HEK293T (cell line): ENCODE results near the gene KRTAP9-6.
"Not testable (repeated sequence)": the region's sequence is repeated elsewhere in the genome, so short reads cannot be mapped to it uniquely, and the experiment has no call there.

Source experiments
- FOXA1 ChIP-seq: fragments of 450-650 bp; IDR thresholded peaks from 2 replicates; pipeline ENCODE4 v1.6.1; 2016; ENCODE audit warnings: mild to moderate bottlenecking
- FOXK2 ChIP-seq: fragments of 450-650 bp; IDR thresholded peaks from 2 replicates; pipeline ENCODE4 v1.6.1; 2016; ENCODE audit warnings: mild to moderate bottlenecking
- LEF1 ChIP-seq: fragments of 450-650 bp; IDR thresholded peaks from 2 replicates; pipeline ENCODE4 v1.6.1; 2017; ENCODE audit warnings: mild to moderate bottlenecking, borderline replicate concordance
- SP1 ChIP-seq: fragments of 450-650 bp; IDR thresholded peaks from 2 replicates; pipeline ENCODE4 v1.6.1; 2017
- TARDBP ChIP-seq: fragments of 450-650 bp; IDR thresholded peaks from 2 replicates; pipeline ENCODE4 v1.6.1; 2016
- ZNF384 ChIP-seq: fragments of 450-650 bp; IDR thresholded peaks from 2 replicates; pipeline ENCODE4 v1.6.1; 2016

GRCh38 chr17:41232399-41233105, 32.6 kb upstream of the KRTAP9-6 start, which contains the start of gene KRTAP9-3:
- TF ChIP-seq LEF1, FOXK2, SP1, TARDBP, FOXA1, ZNF384: not testable (repeated sequence)
